Measurements from ENCODE around the gene ZFP64.
"Not testable (repeated sequence)": the region's sequence is repeated elsewhere in the genome, so short reads cannot be mapped to it uniquely, and the experiment has no call there.

Gene ZFP64

DNA sequence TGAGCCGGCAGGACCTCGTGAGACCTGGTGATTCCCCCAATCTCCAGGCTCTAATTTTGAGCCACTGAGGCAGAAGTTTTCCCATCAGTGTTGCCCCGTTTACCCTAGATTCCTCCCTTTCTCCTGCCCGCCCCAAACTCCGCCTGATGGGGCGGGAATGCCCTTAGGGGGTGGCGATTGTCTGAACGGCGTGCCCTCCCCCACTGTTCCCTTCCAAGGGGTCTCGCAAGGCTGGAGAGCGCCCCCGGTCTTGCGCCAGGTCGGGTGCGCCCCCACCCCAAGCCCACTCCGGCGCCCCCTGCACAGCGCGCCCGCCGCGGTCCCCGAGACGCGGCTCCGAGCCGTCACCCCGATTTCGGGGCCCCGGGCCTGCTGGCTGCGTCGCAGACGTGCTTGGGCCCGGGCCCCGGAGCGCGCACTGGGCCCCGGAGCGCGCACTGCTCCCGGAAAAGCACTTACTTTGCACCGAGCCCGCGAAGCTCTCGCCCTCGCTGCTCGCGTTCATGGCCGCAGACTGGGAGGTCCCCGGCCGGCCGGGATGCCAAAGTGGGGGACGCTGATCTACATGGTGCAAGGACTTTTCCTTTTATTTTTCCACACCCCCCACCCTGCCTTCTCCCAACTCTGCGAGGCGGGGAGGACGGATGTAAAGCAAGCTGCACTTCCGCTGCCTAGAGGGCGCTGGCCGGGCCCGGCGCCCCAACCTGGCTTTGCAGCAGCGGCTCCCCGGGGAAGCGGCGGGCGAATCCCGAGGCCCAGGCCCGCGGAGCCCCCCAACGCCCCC is at the start of gene ZFP64:
Gene ZFP64, minus strand, starts transcription at position 648 of the 784 bp plus-strand sequence. Its CDS starts 143 bp downstream, at position 505.
- peak; percentile 74 for DNase-seq

DNA sequence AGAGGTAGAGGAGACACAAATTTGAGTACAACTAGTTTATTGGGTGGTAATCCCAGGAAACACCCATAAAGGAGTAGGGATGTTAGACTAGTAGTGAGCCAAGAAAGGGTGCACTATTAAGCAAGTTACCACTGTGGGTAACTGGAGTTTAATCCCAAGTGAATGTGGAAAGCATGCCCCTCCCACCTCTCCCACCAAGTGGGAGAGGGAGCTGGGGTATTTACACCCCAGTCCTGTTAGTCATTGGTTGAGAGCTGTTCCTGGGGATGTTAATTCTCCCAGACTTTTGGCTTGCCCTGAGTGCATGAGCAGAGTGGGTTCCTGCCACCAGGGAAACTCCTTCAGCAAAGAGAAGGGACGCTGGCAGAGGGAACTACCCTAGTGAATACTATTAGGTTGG is 49.2 kb upstream of the ZFP64 start:
- DNase-seq, result no peak

DNA sequence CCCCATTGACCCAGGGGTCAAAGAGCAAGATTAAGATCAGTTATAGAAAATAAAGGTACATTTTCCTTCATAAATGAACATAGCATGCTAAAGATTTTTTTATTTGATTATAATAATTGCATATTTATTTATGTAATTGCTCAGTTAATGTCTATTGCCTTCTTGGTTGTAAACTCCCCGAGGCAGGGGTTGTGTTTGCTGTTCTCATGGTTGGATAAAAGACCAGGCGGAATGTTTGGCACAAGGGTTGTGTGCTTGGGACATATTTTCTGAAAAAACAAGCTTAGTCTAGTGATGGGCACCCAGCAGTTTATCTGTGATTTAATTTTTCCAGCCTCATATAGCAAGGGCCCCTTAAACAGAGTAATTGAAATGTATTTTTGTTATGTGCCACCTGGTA is 47.5 kb upstream of the ZFP64 start:
- no peak for DNase-seq

DNA sequence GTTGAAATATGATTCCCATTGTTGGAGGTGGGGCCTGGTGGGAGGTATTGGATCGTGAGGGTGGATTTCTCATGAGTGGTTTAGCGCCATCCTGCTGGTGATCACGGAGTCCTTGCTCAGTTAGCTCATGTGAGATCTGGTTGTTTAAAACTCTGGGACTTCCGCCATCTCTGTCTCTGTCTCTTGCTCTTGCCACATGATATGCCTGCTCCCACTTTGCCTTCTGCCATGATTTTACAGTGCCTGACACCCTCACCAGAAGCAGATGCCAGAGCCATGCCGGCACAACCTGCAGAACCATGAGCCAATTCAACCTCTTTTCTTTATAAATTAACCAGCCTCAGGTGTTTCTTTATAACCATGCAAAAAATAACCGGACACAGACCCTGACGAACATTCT is 44.7 kb upstream of the ZFP64 start:
- DNase-seq, result no peak

DNA sequence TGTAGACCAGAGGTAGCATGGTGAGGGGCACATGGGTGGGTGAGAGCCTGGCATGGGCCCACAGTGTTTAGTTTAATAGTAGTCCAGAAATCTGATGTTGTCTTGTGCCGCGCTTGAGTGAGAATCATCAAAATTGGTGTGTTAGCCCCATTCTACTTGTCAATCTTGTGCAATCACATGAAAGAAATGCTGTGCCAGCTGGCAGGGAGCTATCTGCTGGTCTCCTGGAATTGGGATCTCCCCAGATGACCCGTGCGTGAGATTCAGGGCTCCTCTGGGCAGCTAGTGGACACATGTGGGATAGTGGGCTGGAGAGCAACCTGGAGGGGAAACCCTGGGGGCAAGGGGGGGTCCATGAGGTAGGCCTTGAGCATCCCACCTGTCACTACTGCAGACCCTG is 43.5 kb upstream of the ZFP64 start:
- no peak for DNase-seq

DNA sequence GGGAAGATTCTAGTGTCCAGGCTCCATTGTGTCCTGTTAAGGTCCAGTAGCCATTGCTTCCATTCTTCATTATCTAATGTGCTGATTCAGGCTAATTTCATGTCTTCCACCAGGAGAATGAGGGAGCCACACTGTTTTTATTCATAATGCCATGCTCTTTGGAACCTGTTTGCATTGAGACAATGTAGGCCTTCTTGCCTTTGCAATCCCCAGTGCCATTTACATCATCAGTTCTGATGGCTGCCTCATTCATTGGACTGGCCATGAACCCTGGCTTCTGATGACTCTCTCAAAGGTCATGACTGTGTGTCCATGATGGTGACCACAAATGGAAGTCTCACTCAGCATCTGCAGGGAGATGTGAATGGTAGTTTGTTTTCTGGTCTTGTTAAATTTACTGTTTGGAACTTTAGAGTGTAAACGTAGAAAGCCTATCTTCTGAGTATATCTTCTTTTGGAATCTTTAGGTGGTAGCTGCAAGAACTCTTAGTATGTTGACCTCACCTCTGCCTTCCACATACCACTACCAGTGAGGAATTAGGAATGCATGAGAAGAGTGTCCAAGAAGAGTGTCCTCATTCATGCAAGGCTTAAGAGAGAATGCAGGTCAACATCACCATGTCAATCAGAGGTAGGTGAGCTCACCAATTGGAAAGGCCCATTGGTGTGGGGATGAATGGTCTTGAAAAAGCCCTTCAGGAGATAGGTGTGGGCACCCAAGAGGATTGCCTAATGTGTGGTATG is 42.9 kb upstream of the ZFP64 start:
- no peak for DNase-seq

DNA sequence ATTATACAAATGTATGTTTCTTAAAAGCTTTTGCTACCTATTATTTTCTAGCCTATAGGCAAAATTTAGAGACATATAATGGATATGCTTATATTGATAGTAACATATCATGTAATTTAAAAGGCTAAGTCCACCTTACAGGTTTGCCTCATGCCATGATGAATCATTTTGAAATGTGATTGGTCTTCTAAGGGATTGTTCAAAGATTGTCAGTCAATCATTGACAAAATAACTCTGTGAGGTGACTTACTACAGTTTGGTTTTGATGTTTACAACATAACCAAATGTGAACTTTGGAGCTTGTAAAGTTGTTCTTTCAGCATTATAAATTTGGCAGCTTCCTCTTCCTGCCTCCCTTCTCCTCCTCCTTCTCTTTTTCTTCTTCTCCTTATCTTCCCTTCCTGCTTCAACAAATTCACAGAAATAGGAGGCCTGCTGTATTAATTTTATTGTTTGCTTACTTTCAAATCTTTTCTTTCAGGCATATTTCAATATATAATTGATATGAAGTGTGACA is 39.7 kb upstream of the ZFP64 start:
- DNase-seq, result no peak

DNA sequence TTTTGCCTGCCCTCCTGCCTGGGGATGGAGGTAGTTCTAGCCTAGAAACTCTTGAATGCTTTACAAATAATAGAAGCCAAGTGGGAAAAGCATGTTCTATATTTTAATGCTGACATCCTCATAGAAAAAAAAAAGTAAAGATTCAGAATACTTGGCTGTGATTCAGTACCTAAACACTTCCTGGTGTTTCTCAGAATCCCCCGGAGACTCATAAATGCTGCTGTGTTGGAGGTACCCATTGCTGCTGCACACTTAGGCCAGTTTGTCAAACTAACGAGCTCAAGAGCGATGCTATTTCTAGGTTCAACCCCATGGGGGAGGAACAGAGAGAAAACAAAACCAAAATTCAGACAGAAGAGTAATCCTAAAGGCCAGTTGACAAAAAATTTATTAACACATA is 38.8 kb upstream of the ZFP64 start:
- DNase-seq, result no peak

DNA sequence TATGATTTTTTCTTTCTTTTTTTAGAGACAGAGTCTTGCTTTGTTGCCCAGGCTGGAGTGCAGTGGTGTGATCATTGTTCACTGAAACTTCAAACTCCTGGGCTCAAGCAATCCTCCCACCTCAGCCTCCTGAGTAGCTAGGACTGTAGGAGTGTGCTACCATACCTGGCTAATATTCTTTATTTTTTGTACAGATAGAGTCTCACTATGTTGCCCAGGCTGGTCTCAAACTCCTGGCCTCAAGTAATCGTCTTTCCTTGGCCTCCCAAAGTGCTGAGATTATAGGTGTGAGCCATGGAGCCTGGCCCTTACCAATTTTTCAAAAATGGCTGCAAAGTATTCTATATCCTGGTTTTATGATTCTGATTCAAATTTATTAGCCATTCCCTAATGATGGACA is 37.8 kb upstream of the ZFP64 start:
- not testable (repeated sequence) for DNase-seq

DNA sequence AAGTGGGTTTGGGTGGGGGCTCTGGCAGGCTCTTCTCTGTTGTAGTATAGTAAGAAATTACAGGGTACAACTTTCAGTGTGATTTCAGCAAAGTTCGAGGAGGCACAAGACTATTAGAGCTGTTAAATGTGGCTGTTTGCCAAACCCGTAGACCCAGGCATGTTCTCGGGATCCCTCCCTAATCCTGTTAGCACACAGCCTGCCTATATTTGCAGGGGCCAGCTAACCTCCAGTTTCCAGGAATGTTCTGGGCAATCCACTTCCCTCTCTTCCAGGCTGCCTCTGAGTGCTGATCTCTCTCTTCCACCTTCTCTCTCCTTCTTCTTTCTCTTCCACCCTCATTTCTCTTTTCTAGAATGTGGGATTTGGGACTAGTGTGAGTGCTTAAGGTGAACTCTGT is 34.8 kb upstream of the ZFP64 start:
- peak; percentile 37 for DNase-seq

DNA sequence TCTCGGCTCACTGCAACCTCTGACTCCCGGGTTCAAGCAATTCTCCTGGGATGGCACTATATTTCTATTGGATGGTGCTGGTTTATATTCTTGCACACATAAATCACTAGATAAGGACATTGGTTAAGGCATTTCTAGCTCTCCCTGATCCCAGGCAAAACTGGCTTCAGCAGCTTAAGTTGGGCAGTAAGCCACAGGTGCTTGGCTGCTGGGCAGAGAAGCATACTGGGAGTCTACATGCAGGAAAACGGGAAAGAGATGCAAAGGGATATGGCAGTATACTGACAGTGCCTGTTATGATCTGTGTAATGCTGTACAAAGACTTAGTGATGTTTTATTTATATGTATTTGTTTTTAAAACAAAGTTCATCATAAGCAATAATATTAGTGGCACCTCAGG is 33.3 kb upstream of the ZFP64 start:
- DNase-seq, result no peak

DNA sequence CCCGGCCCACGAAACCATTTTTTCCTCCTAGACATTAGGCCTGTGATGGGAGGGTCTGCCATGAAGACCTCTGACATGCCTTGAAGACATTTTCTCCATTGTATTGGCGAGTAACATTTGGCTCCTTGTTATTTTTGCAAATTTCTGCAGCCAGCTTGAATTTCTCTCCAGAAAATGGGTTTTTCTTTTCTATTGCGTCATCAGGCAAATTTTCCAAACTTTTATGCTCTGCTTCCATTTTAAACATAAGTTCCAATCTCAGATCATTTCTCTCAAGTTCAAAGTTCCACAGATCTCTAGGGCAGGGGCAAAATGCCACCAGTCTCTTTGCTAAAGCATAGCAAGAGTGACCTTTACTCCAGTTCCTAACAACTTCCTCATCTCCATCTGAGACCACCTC is 29.8 kb upstream of the ZFP64 start:
- not testable (repeated sequence) for DNase-seq

DNA sequence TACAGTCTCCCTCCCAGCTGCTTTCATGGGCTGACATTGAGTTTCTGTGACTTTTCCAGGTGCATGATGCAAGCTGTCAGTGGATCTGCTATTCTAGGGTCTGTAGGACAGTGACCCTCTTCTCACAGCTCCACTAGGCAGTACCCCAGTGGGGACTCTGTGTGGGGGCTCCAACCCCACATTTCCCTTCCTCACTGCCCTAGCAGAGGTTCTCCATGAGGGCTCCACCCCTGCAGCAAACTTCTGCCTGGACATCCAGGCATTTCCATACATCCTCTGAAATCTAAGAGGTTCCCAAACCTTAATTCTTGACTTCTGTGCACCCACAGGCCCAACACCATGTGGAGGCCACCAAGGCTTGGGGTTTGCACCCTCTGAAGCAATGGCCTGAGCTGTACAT is 29.3 kb upstream of the ZFP64 start:
- not testable (repeated sequence) for DNase-seq

DNA sequence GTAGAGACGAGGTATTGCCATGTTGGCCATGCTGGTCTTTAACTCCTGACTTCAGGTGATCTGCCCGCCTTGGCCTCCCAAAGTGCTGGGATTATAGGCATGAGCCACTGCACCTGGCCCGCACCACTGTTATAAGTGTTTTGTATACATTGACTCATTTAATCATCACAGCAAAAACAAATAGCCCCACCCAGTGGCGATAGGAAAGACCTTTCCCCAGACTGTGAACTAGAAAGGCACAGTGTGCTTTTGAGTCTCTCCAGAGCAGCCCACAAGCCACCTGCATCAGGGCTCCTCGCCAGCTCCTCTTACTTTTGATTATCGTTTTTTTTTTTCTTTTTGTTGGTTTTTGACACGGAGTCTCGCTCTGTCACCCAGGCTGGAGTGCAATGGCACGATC is 27.9 kb upstream of the ZFP64 start:
- DNase-seq, result no peak

DNA sequence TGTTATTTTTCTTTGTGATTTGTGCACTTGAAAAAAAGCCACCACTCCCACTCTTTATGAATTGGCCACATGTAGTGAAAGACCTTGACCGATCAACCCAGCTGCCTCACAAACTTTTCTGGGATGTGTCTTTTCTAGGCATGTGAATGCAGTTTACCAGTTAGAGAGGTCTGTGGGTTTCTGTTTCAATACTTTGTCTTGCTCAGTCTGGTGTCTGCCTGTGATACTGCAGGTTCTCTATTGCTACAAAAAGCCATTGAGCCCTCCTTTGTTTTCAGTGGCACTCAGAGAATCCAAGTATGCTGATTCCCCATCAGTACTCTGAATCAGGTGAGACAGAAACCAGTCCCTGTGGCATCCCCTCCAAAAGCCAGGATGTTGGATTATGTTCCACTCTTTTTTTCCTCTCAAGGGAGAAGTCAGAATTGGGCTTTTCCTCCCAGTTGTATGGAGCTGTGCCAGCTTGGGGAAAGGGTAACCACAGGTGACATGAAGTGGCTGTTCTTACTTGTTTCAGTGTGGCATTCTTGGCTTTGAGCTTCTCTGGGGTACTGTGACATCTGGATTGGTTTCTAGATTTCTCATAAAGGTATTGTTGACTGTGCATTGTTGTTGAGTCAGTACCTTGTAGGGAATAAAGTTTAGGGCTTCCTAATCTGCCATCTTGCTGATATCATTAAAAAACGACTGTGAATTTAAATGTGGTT is 26.3 kb upstream of the ZFP64 start:
- no peak for DNase-seq

DNA sequence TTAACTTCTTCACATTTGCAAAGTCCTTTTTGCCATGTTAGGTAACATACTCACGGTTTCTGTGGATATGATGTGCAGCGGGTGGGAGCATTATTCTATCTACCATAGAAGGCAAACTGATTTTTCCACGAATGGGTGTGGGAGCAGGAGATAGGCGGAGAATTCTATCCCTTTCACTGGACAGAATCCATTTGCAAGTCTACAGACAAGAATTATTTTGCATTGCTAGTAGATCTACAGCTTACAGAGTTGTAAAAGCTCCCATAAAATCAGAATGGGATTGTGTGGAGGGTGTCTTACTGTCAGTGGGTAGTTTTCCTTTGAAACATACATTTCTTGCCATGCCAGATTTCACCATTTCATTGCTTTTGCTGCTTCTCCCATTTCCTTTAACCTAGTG is 22.4 kb upstream of the ZFP64 start:
- no peak for DNase-seq

DNA sequence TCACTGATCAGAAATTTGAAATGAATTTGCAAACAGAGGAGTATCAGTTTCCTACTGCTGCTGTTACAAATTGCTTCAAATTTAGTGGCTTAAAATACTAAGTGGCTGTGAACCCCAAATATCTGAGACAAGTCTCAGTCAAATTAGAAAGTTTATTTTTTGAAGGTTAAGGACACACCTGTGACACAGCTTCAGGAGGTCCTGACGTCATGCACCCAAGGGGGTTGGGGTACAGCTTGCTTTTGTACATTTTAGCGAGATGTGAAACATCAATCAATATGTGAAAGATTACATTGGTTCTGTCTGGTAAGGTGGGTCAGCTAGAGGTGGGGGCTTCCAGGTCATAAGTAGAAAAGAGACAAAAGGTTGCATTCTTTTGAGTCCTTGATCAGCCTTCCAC is 21.4 kb upstream of the ZFP64 start:
- DNase-seq, result no peak

DNA sequence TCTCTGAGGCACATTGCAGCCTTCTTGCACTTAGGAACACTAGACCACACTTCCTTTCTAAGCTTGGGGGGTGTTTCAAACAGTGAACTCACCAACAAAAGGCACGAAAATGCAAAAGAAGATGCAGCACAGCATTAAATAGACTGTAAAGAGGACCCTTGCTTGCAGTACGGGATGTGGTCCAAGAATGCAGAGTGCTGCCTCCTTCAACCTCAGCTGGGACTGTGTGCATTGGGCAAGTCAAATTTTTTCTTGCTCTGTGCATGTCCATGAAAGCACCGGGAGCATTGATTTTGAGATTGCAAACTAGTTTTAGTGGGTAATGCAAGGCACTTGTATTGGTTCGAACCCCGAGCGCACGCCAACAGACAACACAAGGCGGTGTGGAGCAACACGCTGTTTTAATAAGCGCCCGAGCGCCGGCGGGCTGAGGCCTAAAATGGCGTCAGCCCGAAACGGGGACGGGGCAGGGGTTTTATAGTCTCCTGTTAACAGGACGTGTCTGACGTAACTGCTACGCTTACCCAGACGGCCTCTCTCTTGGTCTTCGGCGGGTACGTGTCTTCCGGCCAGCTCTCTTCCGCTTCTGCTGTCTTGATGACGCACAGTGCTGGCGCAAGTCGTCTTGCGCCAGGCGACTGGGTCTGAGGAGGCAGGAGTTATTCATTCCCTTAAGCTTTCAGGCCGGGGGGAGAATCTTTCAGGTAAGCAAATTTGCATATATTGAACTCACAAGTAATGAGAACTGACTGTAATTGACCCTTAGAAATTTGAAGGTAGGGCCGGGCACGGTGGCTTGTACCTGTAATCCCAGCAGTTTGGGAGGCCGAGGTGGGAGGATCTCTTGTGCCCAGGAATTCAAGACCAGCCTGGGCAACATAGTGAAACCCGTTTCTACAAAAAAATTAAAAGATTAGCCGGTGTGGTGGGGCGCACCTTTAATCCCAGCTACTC is 18.7 kb upstream of the ZFP64 start:
- DNase-seq, result no peak

DNA sequence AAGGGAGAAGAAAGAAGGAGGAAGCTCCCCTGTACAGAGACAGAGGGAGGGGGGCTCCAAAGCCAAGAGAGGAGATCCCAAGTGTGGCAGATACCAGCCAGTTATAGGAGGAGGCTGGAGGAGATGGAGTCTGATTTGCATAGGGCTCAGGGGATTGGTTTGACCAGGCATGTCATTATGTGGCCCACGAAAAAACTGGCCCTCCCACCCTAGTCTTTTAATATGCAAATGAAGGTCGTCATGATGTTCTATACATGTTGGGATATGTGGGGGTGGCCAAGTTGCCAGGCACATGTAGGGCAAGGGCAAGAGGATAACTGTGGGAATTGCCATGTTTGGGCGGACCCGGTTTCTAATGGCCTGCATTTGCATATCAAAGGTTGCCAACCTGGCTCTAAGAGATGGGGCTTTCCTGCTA is 17.6 kb upstream of the ZFP64 start:
- no peak for DNase-seq

DNA sequence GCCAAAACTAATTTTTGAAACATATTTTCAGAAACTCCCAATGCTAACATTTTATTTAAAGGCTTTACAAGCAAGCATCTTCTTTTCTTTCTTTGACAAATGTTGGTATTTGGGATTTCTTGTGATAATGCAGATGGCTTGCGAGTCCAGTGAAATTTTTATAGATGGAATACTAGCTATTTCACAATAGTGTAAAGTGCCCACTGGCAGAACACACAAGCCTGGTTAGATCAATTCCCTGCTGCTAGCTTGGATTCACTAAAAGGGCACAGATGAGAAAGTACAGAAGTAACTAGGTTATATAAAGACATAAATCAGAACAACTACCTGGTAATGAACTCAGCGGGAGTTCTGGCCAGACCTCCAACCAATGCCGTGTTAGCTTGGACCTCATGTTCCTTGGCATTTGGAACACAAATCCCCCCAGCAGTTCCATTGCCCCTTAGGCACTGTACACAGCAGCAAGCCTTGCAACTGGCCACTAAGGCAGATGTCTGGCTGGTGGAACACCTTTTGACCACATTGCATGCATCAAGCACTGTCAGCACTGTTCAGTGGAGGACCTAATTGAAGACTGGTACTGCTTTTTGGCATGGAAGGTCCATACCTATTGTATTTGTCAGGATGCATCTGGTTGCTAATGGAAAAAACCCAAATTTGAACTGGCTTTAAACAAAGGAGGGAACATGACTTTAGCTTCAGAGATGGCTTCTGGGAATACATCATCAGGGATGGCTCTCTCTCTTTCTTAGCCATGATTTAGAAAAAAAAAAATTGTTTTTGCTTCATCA is 15.6 kb upstream of the ZFP64 start:
- DNase-seq, result no peak

DNA sequence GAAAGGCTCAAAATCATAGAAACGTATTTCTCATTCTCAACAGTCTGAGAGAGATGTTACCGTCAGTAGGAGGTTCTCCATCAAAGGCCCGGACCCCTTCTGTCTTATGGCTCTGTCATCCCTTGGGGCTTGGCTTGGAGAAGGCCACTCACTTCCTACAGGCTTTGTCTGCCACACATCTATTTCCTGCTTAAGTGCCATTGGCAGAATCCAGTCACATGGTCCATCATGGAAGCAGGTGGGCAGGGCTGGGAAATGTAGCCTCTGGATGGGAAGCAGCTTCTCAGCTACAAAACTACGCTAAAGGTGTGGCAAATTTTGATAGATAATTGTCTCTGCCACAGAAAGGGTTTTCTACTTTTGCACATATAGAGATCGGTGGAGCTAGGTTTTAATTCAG is 12.6 kb upstream of the ZFP64 start:
- DNase-seq, result no peak

DNA sequence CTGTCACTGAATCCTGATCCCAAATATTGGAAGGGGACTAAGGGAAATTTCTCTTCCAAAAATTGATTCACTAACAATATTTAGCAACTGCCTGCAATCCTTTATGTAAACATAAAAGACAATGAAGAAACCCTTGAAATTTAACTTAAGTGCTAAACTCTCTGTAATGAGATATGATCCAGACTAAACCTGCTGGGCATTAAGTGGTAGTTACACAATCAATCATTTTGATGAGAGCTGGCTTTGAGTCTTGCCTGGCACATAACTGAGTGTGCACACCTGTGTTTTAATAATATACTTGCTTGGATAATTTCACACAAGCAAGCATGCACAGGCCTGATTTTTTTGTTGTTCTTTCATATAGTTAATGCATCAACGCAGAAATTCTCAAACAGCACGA is 9.8 kb upstream of the ZFP64 start:
- DNase-seq, result peak; percentile 69

Data from NCI-H2227 treated with DMSO at 0.1 percent for 48 hours (cell line).